CD4-positive, alpha-beta T cell treated with Interleukin-17A for 1 hour (primary cell): Measurements from ENCODE around the gene CRLF3.
"Not testable (repeated sequence)": the region's sequence is repeated elsewhere in the genome, so short reads cannot be mapped to it uniquely, and the experiment has no call there.

Experiments
- DNase-seq: peaks from one replicate; pipeline ENCODE4 v3.0.0-alpha.2; 2020

CRLF3 gene

DNA sequence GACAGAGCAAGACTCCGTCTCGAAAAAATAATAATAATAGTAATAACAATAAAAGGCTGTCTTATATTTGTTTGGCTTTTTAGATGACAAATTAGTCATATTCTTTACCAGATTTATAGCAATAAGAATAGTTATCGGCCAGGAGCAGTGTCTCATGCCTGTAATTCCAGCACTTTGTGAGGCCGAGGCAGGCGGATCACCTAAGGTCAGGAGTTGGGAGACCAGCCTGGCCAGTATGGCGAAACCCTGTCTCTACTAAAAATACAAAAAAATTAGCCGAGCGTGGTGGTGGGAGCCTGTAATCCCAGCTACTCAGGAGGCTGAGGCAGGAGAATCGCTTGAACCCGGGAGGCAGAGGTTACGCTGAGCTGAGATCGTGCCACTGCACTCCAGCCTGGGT is 10.3 kb downstream of the CRLF3 start:
- not testable (repeated sequence) for DNase-seq

DNA sequence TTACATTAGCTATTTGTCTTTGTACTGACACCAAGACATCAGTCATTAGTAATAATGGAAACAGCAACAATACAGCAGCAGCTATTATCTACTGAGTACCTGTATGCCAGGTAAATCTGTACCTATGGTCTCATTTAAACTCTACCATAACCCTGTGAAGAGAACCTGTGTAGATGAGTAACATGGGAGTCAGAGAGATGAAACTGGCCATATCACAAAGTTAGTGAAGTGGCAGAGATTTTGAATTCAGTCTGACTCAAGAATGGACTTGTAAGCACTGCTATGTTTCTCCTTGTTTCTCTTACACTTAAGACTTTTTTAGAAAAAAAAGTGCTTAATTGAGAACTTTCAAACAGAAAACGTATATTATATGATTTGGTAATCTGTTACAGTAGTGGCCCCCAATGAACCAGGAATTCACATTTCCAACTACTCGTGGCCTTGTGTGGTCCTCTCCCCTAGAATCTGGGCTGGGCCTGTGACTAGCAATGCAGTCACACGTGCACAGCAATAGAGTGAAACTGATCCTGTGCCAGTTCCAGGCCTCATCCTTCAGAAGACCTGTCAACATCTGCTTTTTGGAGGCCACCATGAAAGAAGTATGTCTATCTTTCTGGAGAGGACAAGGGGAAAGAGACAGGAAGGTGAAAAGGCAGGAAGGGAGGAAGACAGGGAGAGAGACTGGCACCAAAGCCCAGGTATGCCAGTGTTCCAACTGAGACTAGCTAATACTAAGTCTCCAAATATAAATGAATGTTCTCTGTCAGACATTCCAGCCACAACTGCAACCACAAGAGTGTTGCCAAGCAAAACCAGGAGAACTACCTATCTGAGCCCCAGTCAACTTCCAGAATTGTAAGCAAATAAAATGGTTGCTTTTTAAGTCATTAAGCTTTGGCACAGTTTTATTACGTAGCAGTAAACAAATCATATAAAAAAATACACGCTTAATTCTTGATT is 12.0 kb downstream of the CRLF3 start:
- DNase-seq: no peak

DNA sequence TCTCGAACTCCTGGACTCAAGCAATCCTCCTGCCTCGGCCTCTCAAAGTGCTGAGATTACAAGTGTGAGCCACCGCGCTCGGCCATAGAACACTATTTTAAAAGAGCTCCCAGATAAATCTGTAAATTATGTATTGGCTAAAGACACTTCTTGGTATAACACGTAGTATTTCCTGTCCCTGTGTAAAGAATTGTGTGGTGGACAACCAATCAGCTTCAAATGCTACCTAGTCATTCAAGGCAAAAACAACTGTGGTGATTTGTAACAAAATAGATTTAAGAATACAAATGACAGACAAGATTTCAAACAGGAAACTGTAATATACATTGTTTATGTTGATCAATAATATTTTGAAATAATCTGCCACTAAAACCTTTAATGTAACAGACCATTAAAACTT is 14.6 kb downstream of the CRLF3 start:
- peak; percentile 36 for DNase-seq

DNA sequence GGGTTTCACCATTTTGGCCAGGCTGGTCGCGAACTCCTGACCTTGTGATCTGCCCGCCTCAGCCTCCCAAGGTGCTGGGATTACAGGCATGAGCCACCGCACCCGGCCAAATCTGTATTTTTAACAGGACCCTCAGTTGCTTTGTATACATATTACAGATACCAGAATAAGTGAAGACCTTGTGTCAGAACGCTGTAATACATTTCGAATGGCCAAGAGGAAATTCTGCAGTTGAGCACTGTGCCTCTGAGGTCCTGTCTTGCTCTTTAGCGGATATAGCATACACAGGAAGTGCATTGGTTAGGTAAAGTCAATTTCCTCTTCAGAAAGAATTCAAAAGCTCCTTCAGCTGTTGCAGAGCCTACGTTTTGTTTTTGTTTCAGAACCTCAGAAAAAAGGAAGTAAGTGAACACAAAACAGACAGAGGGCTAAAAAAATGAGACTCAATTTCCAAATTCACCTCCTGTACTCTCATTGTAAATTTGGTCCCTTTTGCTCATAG is 15.7 kb downstream of the CRLF3 start:
- DNase-seq: peak; percentile 81

DNA sequence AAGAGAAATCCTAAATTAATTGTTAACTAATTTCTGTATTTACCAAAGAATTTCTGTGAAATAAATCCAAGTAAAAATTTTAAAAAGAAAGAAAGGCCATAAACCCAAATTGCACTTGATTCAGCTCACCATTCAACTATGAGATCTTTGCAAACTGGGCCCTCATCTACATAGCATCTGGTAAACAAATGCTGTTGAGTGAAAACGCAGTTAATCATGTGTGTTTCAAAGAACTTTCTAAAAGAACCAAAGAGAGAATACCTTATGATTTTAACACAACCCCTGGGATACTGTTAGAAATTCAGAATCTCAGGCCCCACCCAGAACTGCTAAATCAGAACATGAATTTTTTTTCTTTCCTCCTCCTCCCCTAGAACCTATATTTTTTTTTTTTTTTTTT is 16.6 kb downstream of the CRLF3 start:
- DNase-seq: no peak

DNA sequence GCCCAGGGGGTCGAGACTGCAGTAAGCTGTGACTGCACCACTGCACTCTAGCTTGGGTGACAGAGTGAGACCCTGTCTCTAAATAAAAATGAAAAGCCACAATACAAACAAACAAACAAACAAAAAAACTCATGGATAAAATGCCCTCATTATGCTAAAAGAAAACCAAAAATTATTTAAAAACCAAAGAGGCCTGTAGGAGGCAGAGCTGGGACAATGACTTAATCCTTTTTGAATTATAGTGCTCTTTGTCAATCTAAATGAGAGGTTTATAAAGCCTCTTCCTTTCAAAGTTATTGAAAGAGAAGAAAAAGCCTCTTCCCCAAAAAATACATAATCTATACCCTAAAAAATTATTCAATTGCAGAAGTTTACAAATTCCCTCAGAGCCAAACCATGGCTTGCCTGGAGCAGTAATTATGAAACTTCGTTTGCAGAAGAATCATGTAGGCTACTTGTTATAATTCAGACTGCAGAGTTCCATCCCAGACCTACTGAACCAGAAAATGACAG is 18.5 kb downstream of the CRLF3 start:
- DNase-seq: peak; percentile 44

DNA sequence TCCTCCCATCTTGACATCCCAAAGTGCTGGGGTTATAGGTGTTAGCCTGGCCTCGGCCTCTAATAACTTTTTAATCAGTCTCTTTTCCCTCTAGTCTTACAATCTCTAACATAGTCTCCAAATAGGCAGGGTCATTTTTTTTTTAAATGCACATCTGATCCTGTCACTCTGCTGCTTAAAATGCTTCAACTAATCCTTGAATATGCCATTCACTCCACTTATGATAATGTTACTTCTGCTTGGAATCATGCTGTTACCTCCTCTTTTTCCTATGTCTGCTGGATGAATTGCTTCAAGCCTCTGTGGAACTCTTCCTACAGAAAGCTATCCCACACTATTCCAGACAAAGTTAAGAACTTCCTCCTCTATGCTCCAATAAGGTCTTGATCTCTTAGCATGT is 22.8 kb downstream of the CRLF3 start:
- no peak for DNase-seq

DNA sequence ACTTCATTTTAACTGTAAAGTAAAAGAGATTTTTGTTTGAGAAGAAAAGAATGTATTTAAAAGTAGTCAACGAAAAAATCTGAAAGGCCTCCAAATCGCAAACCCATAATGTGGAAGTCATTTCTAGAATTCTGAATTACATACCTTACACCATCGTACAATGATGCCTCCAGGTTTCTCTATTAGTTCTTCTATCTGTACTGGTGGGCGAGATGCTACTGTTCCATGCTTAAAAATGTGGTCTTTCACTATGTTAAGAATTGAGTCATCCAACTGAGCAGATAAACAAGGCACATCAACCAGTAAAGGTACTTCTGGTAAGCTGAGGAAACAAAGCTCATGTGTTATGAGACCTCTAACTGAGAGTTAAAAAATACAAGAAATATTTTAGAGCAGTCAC is 28.5 kb downstream of the CRLF3 start:
- no peak for DNase-seq

DNA sequence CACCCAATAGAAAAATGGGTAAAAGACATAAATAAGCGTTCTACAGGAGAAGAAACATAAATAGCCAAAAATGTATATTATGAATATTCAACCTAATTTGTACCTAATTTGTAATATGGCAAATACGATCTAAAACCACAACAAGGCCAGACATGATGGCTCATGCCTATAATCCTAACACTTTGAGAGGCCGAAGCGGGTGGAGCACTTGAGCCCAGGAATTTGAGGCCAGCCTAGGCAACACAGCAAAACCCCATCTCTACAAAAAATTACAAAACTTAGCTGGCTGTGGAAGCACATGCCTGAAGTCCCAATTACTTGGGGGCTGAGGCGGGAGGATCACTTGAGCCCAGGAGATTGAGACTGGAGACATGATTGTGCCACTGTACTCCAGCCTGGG is 30.1 kb downstream of the CRLF3 start:
- no peak for DNase-seq

DNA sequence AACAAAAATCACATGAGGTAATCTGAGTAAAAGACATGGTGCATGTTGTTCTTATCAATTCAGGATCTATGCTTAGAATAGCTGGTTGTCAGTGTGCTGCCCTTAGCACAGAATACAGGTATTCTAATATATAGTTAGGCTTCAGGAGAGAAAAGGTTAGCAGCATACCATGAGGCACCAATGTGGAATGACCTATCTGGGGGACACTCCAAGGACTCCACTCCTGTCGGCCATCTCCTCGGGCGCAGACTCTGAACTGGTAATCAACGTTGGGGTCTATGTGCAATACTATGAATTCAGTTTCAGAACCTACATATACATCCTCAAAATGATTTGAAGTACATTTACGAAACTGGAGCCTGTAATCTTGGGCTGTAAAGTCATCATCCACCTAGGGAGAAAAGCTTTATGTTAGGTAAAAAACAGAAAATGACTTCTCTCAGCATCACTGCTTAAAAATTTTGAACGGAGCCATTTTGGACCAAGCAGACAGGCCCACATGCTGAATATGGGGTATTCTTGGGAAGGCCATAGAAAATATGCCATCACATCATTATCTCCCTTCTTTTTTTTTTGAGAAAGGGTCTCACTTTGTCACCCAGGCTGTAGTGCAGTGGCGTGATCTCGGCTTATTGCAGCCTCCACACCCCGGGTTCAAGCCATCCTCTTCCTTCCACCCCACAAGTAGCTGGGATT is 31.1 kb downstream of the CRLF3 start:
- no peak for DNase-seq

DNA sequence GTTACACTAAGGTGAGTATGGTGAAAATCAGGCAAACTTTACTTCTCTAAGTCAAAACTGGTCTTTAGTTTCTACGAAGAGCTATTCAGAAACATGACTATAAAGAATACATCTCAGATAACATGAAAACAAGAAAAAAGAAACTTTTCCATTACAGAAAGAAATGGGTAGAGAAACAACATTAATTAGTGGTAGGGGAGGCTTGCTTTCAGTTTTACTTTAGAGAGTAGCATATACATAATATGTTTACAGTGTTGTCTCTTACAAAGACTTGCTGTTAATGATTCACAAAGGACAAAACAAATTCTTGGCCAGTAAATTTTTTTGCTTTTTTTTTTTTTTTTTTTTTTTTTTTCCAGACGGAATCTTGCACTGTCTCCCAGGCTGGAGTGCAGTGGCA is 34.2 kb downstream of the CRLF3 start:
- no peak for DNase-seq

DNA sequence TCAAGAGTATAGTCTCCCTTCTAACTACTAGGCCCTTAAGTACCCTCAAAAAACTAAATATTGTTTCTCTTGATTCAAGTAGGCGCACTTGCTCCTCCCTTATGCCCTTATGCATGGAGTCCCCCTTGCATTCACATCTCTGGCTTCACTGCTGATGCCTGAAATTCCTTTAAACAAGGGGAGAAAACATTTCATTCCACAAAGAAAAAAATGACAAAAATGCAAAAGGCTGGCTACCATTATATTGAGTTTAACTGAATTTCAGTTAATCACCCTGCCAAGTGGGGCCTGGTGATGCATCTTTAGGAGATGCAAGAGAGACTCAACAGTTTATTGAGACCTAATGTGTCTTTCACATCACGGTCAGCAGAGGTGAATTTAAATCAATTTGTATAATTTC is 35.6 kb downstream of the CRLF3 start:
- DNase-seq: no peak

DNA sequence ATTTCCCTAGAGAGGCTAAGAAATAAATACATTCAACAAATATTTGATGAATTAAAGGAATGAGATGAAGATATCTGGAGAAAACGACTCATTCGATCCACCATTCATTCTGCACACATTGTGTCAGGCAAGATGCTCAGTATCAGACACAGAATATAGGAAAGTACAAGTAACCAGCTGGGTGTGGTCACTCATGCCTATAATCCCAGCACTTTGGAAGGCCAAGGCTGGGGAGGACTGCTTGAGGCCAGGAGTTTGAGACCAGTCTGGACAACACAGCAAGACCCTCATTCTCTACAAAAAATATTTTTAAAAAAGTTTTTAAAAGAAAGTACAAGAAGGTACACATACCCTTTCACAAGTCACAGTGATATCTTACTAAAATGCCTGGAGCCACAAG is 42.3 kb downstream of the CRLF3 start:
- no peak for DNase-seq

DNA sequence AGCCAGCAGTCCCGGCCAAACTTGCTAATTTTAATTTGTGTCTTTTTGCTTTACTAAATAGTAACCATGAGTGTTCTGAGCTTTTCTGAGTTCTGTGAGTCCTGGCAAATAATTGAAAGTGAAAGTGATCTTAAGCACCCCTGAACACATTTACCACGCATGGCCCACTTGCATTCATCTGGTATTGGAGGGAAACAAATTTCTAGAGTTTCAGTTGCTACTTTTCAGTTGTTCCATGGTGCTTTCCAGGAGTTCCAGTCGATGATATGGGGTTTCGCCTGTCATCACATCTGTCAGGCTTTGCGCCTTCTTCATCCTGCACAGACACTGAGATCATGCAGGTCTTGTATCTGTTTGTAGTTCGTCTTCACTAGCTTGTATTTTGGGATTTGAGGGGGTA is 44.1 kb downstream of the CRLF3 start:
- no peak for DNase-seq

DNA sequence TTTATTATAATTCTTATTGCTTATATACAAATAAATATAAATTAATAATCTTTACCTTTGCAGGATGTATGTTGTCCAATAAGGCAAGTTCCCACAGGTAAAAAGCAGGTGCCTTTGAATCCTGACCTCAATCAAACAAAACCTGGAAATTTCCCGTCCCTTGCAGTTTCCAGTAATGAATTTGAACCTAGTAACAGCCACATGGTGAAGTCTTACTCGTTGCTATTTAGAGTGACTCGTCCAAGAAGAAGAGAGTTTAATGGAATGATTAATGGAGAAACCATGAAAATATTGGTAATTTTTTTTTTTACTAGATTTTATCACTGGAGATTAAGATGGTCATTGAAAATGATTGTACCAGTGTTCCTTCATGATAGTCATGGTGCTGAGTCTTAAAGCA is 55.7 kb downstream of the CRLF3 start:
- DNase-seq: not testable (repeated sequence)

DNA sequence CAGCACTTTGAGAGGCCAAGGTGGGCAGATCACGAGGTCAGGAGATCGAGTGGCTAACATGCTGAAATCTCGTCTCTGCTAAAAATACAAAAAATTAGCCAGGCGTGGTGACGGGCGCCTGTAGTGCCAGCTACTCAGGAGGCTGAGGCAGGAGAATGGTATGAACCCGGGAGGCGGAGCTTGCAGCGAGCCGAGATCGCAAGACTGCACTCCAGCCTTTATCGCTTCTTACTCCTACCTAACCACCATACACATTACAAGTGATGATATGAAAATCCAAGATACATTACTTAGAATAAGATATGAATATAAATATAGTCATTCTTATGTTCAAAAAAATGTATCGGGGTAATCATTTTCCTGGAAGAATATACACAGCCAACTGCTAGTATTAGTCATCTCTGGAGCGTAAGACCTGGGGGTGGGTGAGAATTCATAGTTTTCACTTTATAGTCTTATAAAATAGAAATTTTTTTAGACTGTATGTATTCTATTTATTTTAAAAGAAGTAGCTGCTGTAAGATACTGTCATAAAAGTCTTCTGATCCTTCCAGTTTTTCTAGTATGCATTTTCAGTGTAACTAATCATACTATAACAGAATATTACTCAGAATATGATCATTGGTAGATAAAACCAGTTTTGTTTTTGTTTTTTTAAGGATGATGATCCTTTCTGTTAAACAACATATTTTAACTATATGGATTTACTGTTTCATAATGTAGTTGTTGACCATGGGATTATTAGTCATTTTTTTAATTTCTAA is 56.7 kb downstream of the CRLF3 start:
- not testable (repeated sequence) for DNase-seq

DNA sequence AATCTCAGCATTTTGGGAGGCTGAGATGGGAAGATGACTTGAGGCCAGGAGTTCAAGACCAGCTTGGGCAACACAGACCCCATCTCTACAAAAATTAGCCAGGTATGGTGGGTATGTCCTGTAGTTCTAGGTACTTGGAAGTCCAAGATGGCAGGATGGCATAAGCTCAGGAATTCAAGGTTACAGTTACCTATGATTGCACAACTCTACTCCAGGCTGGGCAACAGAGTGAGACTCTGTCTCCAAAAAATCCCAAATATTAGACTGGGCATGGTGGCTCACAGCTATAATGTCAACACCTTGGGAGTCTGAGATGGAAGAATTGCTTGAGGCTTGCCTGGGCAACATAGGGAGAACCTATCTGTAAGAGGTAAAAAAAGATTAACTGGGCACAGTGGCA is 63.4 kb downstream of the CRLF3 start:
- no peak for DNase-seq

DNA sequence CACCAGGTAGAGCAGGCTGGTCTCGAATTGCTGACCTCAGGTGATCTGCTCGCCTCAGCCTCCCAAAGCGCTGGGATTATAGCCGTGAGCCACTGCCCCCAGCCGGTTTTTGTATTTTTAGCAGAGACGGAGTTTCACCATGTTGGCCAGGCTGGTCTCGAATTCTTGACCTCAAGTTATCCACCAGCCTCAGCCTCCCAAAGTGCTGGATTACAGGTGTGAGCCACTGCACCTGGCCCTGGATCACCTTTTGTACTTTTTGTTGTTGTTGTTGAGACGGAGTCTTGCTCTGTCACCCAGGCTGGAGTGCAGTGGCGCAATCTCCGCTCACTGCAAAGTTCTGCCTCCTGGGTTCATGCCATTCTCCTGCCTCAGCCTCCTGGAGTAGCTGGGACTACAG is 71.2 kb downstream of the CRLF3 start:
- not testable (repeated sequence) for DNase-seq

DNA sequence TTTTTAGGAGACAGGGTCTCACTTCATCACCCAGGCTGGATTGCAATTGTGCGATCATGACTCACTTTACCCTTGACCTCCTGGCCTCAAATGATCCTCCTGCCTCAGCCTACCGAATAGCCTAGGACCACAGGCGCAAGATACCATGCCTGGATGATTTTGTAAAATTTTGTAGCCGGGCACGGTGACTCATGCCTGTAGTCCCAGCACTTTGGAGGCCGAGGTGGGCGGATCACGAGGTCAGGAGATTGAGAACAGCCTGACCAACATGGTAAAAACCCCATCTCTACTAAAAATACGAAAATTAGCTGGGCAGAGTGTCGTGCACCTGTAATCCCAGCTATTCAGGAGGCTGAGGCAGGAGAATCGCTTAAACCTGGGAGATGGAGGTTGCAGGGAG is 73.5 kb downstream of the CRLF3 start:
- not testable (repeated sequence) for DNase-seq

DNA sequence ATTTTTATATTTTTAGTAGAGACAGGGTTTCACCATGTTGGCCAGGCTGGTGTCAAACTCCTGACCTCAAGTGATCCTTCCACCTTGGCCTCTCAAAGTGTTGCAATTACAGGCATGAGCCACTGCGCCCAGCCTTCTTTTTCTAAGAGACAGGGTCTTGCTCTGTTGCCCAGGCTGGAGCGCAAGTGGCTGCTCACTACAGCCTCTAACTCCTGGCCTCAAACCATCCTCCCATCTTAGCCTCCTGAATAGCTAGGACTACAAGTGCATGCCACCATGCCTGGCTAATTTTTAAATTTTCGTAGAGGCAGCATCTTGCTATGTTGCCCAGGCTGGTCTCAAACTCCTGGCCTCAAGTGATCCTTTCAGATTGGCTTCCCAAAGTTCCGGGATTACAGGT is 76.9 kb downstream of the CRLF3 start:
- not testable (repeated sequence) for DNase-seq

DNA sequence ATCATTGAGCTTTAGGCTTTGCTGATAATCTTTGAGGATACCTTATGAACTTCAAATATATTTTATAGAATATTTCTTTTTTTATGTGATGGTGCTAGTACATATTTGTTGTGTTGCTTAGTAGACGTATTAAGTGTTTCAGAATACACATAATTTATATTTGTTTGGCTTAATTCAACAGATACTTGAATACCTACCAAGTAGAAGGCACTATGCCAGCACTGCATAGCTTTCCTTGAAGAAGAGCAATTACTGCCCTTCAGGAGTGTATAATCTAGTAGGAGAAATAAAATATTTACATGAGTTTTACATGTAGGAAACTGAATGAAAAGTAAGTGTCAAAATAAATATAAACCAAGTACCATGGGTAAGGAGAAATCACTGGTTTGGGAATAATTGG is 81.8 kb downstream of the CRLF3 start:
- not testable (repeated sequence) for DNase-seq

DNA sequence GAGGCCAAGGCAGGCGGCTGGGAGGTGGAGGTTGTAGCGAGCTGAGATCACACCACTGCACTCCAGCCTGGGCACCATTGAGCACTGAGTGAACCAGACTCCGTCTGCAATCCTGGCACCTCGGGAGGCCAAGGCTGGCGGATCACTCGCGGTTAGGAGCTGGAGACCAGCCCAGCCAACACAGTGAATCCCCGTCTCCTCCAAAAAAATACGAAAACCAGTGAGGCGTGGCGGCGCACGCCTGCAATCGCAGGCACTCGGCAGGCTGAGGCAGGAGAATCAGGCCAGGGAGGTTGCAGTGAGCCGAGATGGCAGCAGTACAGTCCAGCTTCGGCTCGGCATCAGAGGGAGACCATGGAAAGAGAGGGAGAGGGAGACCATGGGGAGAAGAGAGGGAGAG is 88.1 kb downstream of the CRLF3 start:
- not testable (repeated sequence) for DNase-seq

DNA sequence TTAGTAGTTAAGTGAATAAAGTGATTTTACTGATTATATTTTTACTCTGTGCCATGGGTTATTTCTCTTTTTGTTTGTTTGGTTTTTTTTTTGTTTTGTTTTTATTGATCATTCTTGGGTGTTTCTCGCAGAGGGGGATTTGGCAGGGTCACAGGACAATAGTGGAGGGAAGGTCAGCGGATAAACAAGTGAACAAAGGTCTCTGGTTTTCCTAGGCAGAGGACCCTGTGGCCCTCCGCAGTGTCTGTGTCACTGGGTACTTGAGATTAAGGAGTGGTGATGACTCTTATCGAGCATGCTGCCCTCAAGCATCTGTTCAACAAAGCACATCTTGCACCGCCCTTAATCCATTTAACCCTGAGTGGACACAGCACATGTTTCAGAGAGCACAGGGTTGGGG is 88.8 kb downstream of the CRLF3 start:
- not testable (repeated sequence) for DNase-seq
